ENCODE results near the gene COL4A1. TPM values are rescaled to one million over a fixed set of nuclear protein-coding genes. Genes with fewer than 3 reads are reported as not detected.

The COL4A1 gene
- total RNA-seq, 2 donors from 2014 or later: 80.4 to 253 TPM

GRCh38 chr13:110266983-110267382 lies 40.0 kb downstream of the COL4A1 start:
- Histone ChIP-seq H3K4me1 (peaks cover 14% of the 10 kb centered on the region), H3K4me3 (no peak overlapping the region), H3K9me3 (no peaks in the 10 kb centered on the region), H3K36me3 (replicated peaks in 1 of 2; ENCODE audit: insufficient read depth in 1 of 2, low read depth in 2 of 2) (no peaks in the 10 kb centered on the region), H3K27ac (no peak overlapping the region), H3K27me3 (no peaks in the 10 kb centered on the region)
- no peak for ATAC-seq
- no peak for DNase-seq
- TF ChIP-seq, protein P1, sequence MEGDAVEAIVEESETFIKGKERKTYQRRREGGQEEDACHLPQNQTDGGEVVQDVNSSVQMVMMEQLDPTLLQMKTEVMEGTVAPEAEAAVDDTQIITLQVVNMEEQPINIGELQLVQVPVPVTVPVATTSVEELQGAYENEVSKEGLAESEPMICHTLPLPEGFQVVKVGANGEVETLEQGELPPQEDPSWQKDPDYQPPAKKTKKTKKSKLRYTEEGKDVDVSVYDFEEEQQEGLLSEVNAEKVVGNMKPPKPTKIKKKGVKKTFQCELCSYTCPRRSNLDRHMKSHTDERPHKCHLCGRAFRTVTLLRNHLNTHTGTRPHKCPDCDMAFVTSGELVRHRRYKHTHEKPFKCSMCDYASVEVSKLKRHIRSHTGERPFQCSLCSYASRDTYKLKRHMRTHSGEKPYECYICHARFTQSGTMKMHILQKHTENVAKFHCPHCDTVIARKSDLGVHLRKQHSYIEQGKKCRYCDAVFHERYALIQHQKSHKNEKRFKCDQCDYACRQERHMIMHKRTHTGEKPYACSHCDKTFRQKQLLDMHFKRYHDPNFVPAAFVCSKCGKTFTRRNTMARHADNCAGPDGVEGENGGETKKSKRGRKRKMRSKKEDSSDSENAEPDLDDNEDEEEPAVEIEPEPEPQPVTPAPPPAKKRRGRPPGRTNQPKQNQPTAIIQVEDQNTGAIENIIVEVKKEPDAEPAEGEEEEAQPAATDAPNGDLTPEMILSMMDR (IDR thresholded peaks at IDR 0.05): no peak
- TF ChIP-seq POLR2A (IDR thresholded peaks at IDR 0.05): no peak
- intact Hi-C loops (cut with DNase I): no loop called here
- WGBS, 2 donors: 45 to 47% methylated on average over 10 of the region's 10 CpGs

GRCh38 chr13:110266431-110266809 lies 40.5 kb downstream of the COL4A1 start:
- no peaks in the 10 kb centered on the region for H3K36me3 ChIP-seq (replicated peaks in 1 of 2; ENCODE audit: insufficient read depth in 1 of 2, low read depth in 2 of 2)
- 83 to 84% methylated on average over 8 of the region's 8 CpGs for WGBS, 2 donors
- no peaks in the 10 kb centered on the region for H3K9me3 ChIP-seq
- peak overlapping the region in 1 of 4 donors; percentile 40 for H3K27ac ChIP-seq
- TF ChIP-seq, protein P1 (IDR thresholded peaks at IDR 0.05): no peak
- TF ChIP-seq POLR2A (IDR thresholded peaks at IDR 0.05): no peak
- H3K4me1 ChIP-seq: peaks cover 14% of the 10 kb centered on the region
- ATAC-seq (no peak), DNase-seq (no peak)
- H3K4me3 ChIP-seq: no peak overlapping the region
- no peaks in the 10 kb centered on the region for H3K27me3 ChIP-seq
- intact Hi-C loops (cut with DNase I): no loop called here

DNA sequence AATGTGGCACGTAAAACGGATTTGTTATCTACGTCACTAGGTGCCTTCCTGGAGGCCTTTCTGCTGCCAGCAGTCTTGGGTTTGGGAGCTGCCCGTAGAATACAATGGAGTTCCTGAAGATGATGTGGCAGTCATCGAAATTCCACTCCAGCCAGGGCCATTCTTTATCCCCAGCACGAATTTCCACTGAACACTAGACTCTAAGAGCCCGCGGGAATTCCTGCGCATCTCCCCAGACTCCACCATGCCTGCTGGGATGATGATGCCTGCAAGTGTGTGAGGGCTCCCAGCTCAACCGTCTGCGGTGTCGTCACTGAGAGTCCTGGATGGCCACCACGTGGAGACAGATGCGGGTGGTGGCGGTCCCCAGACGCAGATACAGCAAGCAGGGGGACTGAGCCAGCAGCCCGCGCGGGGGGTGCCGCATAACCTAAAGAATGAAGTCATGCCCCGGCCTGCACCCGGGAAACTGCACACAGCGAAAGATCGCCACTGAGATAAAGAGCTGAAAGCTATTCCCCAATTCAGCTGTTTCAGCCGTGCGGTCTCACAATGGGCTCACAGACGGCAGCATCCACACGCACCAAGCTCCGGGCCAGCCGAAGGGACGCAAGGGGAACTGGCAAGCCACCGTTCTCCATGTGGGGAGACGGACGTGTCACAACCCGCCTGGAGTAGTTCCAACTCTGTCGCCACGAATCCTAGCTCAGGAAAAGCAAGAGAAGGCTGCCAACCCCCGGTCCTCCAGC lies 41.1 kb downstream of the COL4A1 start:
- TF ChIP-seq, protein P1 (IDR thresholded peaks at IDR 0.05): no peak
- no peak for TF ChIP-seq POLR2A (IDR thresholded peaks at IDR 0.05)
- Histone ChIP-seq H3K27me3 (no peaks in the 10 kb centered on the region), H3K36me3 (replicated peaks in 1 of 2; ENCODE audit: insufficient read depth in 1 of 2, low read depth in 2 of 2) (no peaks in the 10 kb centered on the region), H3K4me3 (no peak overlapping the region), H3K4me1 (peaks cover 14% of the 10 kb centered on the region), H3K9me3 (no peaks in the 10 kb centered on the region), H3K27ac (peak overlapping the region in 2 of 4 donors; percentile 26 to 40)
- ATAC-seq (peak; percentile 25), DNase-seq (no peak)
- WGBS, 2 donors: 69 to 73% methylated on average over 28 to 37 of the region's 38 CpGs
- intact Hi-C loops (cut with DNase I): no loop called here

DNA sequence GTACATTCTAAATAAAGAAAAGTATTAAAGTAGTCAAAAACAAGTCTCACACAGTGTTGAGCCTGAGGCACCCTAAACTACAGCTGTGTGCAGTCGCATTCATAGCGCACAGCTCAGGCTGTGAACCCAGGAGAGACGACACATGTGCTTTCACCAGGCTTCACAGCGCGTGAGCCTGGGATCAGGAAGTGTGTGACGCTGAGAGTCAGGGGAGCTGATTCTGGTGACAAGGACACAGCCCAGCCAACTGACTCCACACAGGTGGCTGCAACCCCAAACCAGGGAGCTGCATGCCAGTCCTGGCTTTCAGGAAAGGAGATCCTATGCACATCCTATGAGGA lies 41.6 kb downstream of the COL4A1 start:
- intact Hi-C loops (cut with DNase I): no loop called here
- peak overlapping the region in 2 of 4 donors; percentile 23 to 40 for H3K27ac ChIP-seq
- H3K27me3 ChIP-seq: no peaks in the 10 kb centered on the region
- no peaks in the 10 kb centered on the region for H3K9me3 ChIP-seq
- WGBS, 2 donors: 27 to 35% methylated on average over 6 of the region's 6 CpGs
- ATAC-seq: peak; percentile 23
- no peak overlapping the region for H3K4me3 ChIP-seq
- TF ChIP-seq, protein P1 (IDR thresholded peaks at IDR 0.05): no peak
- TF ChIP-seq POLR2A (IDR thresholded peaks at IDR 0.05): no peak
- no peak for DNase-seq
- peaks cover 14% of the 10 kb centered on the region for H3K4me1 ChIP-seq
- H3K36me3 ChIP-seq (replicated peaks in 1 of 2; ENCODE audit: insufficient read depth in 1 of 2, low read depth in 2 of 2): no peaks in the 10 kb centered on the region
